HCT116 (cell line): Measurements from ENCODE around the gene FBXL13. TPM values are rescaled to one million over a fixed set of nuclear protein-coding genes. Genes with fewer than 3 reads are reported as not detected.

ENCODE experiments used
- ATAC-seq: fragments of 200-7000 bp; cut with Tn5 transposase; 2 replicates; pipeline ENCODE4 v1.9.1; 2020; ENCODE audit warnings: mild to moderate bottlenecking, moderate library complexity
- BruUV-seq: library from RNA; stranded (reverse); fragments of 400-500 nt; replicated peaks from 2 replicates; lab custom pipeline; 2021; lab: Mats Ljungman, UMichigan
- CTCF ChIA-PET: fragments of 300-600 bp; sonication (Branson Sonifier 250); formaldehyde crosslinking; loops from one replicate; lab custom pipeline; 2021; ENCODE audit warnings: antibody characterized with exemption; lab: Charles Lee
- POLR2A ChIA-PET: fragments of 300-600, 350-600 bp; sonication (Branson Sonifier 250); formaldehyde crosslinking; loops from one replicate; lab custom pipeline; 2021; ENCODE audit warnings: antibody characterized with exemption; lab: Charles Lee
- RAD21 ChIA-PET, 2 experiments: fragments of 300-600 bp; sonication (Branson Sonifier 250); formaldehyde crosslinking; loops; one replicate each; lab custom pipeline; 2023; ENCODE audit warnings: low total read pairs in 2 of 2; ENCODE audit not compliant: uncharacterized antibody in 2 of 2, unreplicated experiment in 2 of 2, low non-redundant PET in 1 of 2; lab: Charles Lee
- DNase-seq: peaks from one replicate; pipeline ENCODE4 v3.0.0-alpha.2; 2010; ENCODE audit warnings: low read depth, low spot score
- H2AFZ ChIP-seq: fragments of 200-600 bp; shearing (Covaris generic), sonication (generic); 2 replicates; pipeline ENCODE4 v1.6.1; 2017; ENCODE audit warnings: low read depth, mixed run types, mixed read lengths, antibody characterized with exemption, low read length; ENCODE audit not compliant: poor library complexity, severe bottlenecking
- H3K27ac ChIP-seq: 2 replicates; pipeline ENCODE4 v1.5.1; 2012; ENCODE audit warnings: low read depth, low read length
- H3K27me3 ChIP-seq: fragments of 200-600 bp; sonication (generic); 2 replicates; pipeline ENCODE4 v1.6.1; 2016; ENCODE audit warnings: mixed run types, low read length, mixed read lengths; ENCODE audit not compliant: insufficient read depth
- H3K36me3 ChIP-seq, 2 experiments: fragments of 200-500 bp in 1 of 2; fragments of 200-600 bp in 1 of 2; sonication (Bioruptor generic) in 1 of 2; sonication (generic) in 1 of 2; 2 replicates each; pipeline versions ENCODE4 v1.5.1 to v1.6.1; 2014 to 2016; ENCODE audit warnings: low read length in 2 of 2, inconsistent platforms in 1 of 2, mixed read lengths in 1 of 2, mixed run types in 1 of 2; ENCODE audit not compliant: insufficient read depth in 2 of 2, control insufficient read depth in 1 of 2
- H3K4me1 ChIP-seq, 2 experiments: fragments of 200-600 bp in 1 of 2; sonication (generic) in 1 of 2; 2 replicates each; pipeline versions ENCODE4 v1.5.1 to v1.6.1; 2012 to 2017; ENCODE audit warnings: low read length in 2 of 2, inconsistent platforms in 1 of 2, mild to moderate bottlenecking in 1 of 2, mixed read lengths in 1 of 2, mixed run types in 1 of 2, moderate library complexity in 1 of 2; ENCODE audit not compliant: insufficient read depth in 2 of 2, control insufficient read depth in 1 of 2
- H3K4me2 ChIP-seq: fragments of 200-600 bp; sonication (generic); 2 replicates; pipeline ENCODE4 v1.6.1; 2017; ENCODE audit warnings: mixed run types, low read length, mixed read lengths
- H3K4me3 ChIP-seq, 2 experiments: fragments of 200-600 bp in 1 of 2; sonication (generic) in 1 of 2; replicated peaks in 1 of 2; 2 replicates each; pipeline ENCODE4 v1.5.1; 2011 to 2016; ENCODE audit warnings: low read length in 2 of 2, control low read depth in 1 of 2, low read depth in 1 of 2, mild to moderate bottlenecking in 1 of 2, mixed read lengths in 1 of 2, mixed run types in 1 of 2
- H3K79me2 ChIP-seq: fragments of 200-600 bp; sonication (generic); 2 replicates; pipeline ENCODE4 v1.6.1; 2017; ENCODE audit warnings: mild to moderate bottlenecking, mixed run types, low read length, moderate library complexity, mixed read lengths; ENCODE audit not compliant: insufficient read depth
- H3K9ac ChIP-seq: fragments of 200-600 bp; sonication (generic); 2 replicates; pipeline ENCODE4 v1.6.1; 2016; ENCODE audit warnings: low read length, mixed read lengths
- H3K9me2 ChIP-seq: fragments of 200-600 bp; sonication (generic), shearing (Covaris generic); 2 replicates; pipeline ENCODE4 v1.6.1; 2017; ENCODE audit warnings: mixed run types, mild to moderate bottlenecking, moderate library complexity; ENCODE audit not compliant: insufficient read depth
- H3K9me3 ChIP-seq, 2 experiments: fragments of 200-500 bp in 1 of 2; fragments of 200-600 bp in 1 of 2; sonication (Bioruptor generic) in 1 of 2; sonication (generic) in 1 of 2; 2 replicates each; pipeline ENCODE4 v1.6.1; 2014 to 2017; ENCODE audit warnings: low read length in 2 of 2, mixed read lengths in 2 of 2, inconsistent platforms in 1 of 2, low read depth in 1 of 2, mild to moderate bottlenecking in 1 of 2, mixed run types in 1 of 2, moderate library complexity in 1 of 2; ENCODE audit not compliant: control insufficient read depth in 1 of 2, insufficient read depth in 1 of 2
- H4K20me1 ChIP-seq: fragments of 200-600 bp; sonication (generic), shearing (Covaris generic); 2 replicates; pipeline ENCODE4 v1.6.1; 2017; ENCODE audit warnings: mixed run types, mild to moderate bottlenecking, moderate library complexity; ENCODE audit not compliant: insufficient read depth
- ATF3 ChIP-seq: IDR thresholded peaks from 2 replicates; pipeline ENCODE4 v1.6.1; 2012
- EGR1 ChIP-seq: IDR thresholded peaks from 2 replicates; pipeline ENCODE4 v1.6.1; 2012; ENCODE audit warnings: low read depth
- EZH2 ChIP-seq: fragments of 200-600 bp; sonication (generic); IDR thresholded peaks from 2 replicates; pipeline ENCODE4 v1.6.1; 2017; ENCODE audit warnings: antibody characterized with exemption, mixed run types
- EZH2phosphoT487 ChIP-seq: fragments of 200-600 bp; IDR thresholded peaks from 2 replicates; pipeline ENCODE4 v1.6.1; 2018; ENCODE audit warnings: antibody characterized with exemption, borderline replicate concordance
- JUND ChIP-seq: IDR thresholded peaks from 2 replicates; pipeline ENCODE4 v1.6.1; 2012
- POLR2A ChIP-seq: IDR thresholded peaks from 2 replicates; pipeline ENCODE4 v1.7.0; 2011; ENCODE audit warnings: borderline replicate concordance; ENCODE audit not compliant: insufficient read depth, insufficient read length; ENCODE audit errors: extremely low read depth
- RAD21 ChIP-seq: IDR thresholded peaks from 2 replicates; pipeline ENCODE4 v1.6.1; 2012; ENCODE audit warnings: low read depth, mild to moderate bottlenecking
- REST ChIP-seq: IDR thresholded peaks from 2 replicates; pipeline ENCODE4 v1.6.1; 2012; ENCODE audit warnings: low read depth
- SIN3A ChIP-seq: IDR thresholded peaks from 2 replicates; pipeline ENCODE4 v1.6.1; 2012; ENCODE audit warnings: low read depth
- SP1 ChIP-seq: IDR thresholded peaks from 2 replicates; pipeline ENCODE4 v1.6.1; 2012; ENCODE audit warnings: low read depth
- ZBTB33 ChIP-seq: IDR thresholded peaks from 2 replicates; pipeline ENCODE4 v1.6.1; 2011; ENCODE audit warnings: mild to moderate bottlenecking, low read length, moderate library complexity; ENCODE audit not compliant: insufficient replicate concordance; ENCODE audit errors: extremely low read depth
- intact Hi-C: fragments of 100-400 bp; cut with micrococcal nuclease; formaldehyde crosslinking; loops from 2 replicates; pipeline ENCODE4 v1.10.0; 2022
- total RNA-seq: library from RNA; stranded (reverse); gene quantifications from one replicate; pipeline ENCODE4 v1.2.1, GENCODE V29; 2021; ENCODE audit not compliant: unreplicated experiment

FBXL13 gene
- total RNA-seq, 1 experiment from 2014 or later = 1.0 TPM

DNA sequence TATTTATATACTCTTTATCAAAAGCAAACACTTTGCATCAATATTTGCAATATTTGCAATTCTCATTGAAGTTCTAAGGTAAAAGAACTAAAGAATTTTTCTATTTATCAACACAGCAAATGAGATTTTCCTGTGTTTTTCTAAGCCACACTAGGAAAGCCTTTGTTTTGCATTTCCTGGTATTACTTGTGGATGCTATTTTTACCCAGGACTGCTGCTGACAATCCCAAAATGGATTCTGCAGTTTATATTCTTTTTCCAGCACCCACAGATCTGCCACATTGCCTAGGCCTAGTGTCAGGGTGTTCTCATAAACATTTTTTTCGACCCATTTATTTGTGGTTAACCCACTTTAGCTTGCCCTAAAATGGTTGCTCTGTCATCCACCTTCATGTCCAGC, 135.9 kb downstream of the FBXL13 start (continued):
- TF ChIP-seq EZH2 (no peak), ATF3 (no peak), SIN3A (no peak)
- TF ChIP-seq, all 23 proteins: peak for 0

DNA sequence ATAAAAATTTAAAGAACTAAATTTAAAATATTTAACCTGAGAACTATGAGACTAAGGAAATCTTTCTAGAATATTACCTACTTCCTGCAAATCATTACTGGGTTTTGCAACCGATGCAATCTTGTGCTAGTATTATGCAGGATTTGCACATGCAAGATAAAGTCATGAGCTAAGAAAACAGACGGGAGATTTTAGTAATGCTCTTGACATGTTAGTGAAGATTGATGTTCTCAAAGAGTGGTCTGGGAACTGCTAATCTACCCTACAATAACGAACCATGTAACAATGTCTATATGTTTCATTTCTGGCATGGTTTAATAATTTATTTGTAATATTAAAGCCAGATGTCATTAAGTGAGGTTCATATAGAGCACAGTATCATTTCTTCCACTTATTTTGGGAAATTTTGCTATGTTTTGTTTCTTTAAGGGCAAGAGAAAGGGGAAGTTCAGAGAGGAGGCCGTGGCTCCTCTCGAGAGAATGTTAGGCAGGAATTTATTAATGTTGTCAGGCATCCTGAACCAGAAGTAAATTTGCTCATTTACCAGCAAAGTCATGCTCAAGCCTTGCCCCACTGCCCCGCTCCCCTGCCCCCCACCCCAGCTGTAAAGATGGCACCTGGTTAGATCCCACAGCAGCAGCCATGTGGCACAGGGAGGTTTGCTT, 139.0 kb downstream of the FBXL13 start:
- Histone ChIP-seq H4K20me1 (no peaks in the 10 kb centered on the region), H3K9ac (no peak overlapping the region), H3K9me3 (no peaks in the 10 kb centered on the region), H3K4me2 (no peak overlapping the region), H3K9me2 (no peaks in the 10 kb centered on the region), H3K27ac (no peak overlapping the region), H3K4me3 (no peak overlapping the region), H3K27me3 (no peaks in the 10 kb centered on the region), H3K36me3 (no peaks in the 10 kb centered on the region), H3K79me2 (no peaks in the 10 kb centered on the region), H2AFZ (no peak overlapping the region), H3K4me1 (no peaks in the 10 kb centered on the region)
- ChIA-PET POLR2A (no interaction called here), RAD21 (no interaction called here), CTCF (no interaction called here)
- TF ChIP-seq ATF3 (no peak), EZH2phosphoT487 (no peak), EGR1 (no peak)
- no peak for DNase-seq
- intact Hi-C loops = no loop called here
- no TSS peak for BruUV-seq
- ATAC-seq = no peak

GRCh38 chr7:102934701-102935100, 139.9 kb downstream of the FBXL13 start:
- H3K4me3 ChIP-seq = no peak overlapping the region
- BruUV-seq = no TSS peak
- RAD21 ChIA-PET = no interaction called here
- H3K36me3 ChIP-seq = no peaks in the 10 kb centered on the region
- H3K27me3 ChIP-seq = no peaks in the 10 kb centered on the region
- no peak for DNase-seq
- POLR2A ChIA-PET = no interaction called here
- no peak for ATAC-seq
- H3K4me1 ChIP-seq = no peaks in the 10 kb centered on the region
- intact Hi-C loops = no loop called here
- no peaks in the 10 kb centered on the region for H3K79me2 ChIP-seq
- H3K9ac ChIP-seq = no peak overlapping the region
- H3K4me2 ChIP-seq = no peak overlapping the region
- CTCF ChIA-PET = no interaction called here
- H2AFZ ChIP-seq = no peak overlapping the region
- no peaks in the 10 kb centered on the region for H4K20me1 ChIP-seq
- no peaks in the 10 kb centered on the region for H3K9me3 ChIP-seq
- H3K27ac ChIP-seq = no peak overlapping the region
- H3K9me2 ChIP-seq = no peaks in the 10 kb centered on the region
- TF ChIP-seq EZH2phosphoT487 (no peak), JUND (no peak), SP1 (no peak), REST (no peak), ATF3 (no peak), ZBTB33 (no peak), RAD21 (no peak), EGR1 (no peak), SIN3A (no peak), POLR2A (no peak)
